K562 (cell line): Measurements from ENCODE around the gene BHLHE40. TPM values are rescaled to one million over a fixed set of nuclear protein-coding genes. Genes with fewer than 3 reads are reported as not detected.

Source experiments
- CCNT2 ChIP-seq: IDR thresholded peaks from 2 replicates; pipeline ENCODE4 v1.6.1; 2011; ENCODE audit warnings: borderline replicate concordance, low read depth, mild to moderate bottlenecking, moderate library complexity, mixed read lengths, low read length; ENCODE audit not compliant: insufficient read length; ENCODE audit errors: extremely low read depth
- COPS2 ChIP-seq: fragments of 450-650 bp; conservative IDR thresholded peaks from 2 replicates; pipeline ENCODE4 v1.6.1; 2016; ENCODE audit warnings: mild to moderate bottlenecking, moderate library complexity
- FIP1L1 ChIP-seq: fragments of 200-400 bp; formaldehyde crosslinking; IDR thresholded peaks from 2 replicates; pipeline ENCODE4 v1.6.1; 2018; ENCODE audit warnings: mild to moderate bottlenecking, low read depth, low read length; ENCODE audit not compliant: poor library complexity, severe bottlenecking
- JUN ChIP-seq, 2 experiments: sonication (generic) in 1 of 2; formaldehyde crosslinking in 1 of 2; IDR thresholded peaks; 2 replicates each; pipeline versions ENCODE4 v1.6.1 to v1.8.0; 2012 to 2022; ENCODE audit warnings: borderline replicate concordance in 2 of 2, mild to moderate bottlenecking in 2 of 2, improper control_type of control experiment in 1 of 2, low read depth in 1 of 2, low read length in 1 of 2, missing genetic modification reagents in 1 of 2
- KAT7 ChIP-seq: sonication (generic); formaldehyde crosslinking; IDR thresholded peaks from 2 replicates; pipeline ENCODE4 v1.8.0; 2022; ENCODE audit warnings: missing genetic modification reagents, mild to moderate bottlenecking, borderline replicate concordance
- KLF10 ChIP-seq: fragments of 250-450 bp; sonication (Bioruptor Pico); IDR thresholded peaks from 2 replicates; pipeline ENCODE4 v1.6.1; 2021; ENCODE audit warnings: matching md5 sums
- KLF13 ChIP-seq: fragments of 450-650 bp; IDR thresholded peaks from 2 replicates; pipeline ENCODE4 v1.6.1; 2016; ENCODE audit warnings: missing genetic modification characterization, low read depth, mild to moderate bottlenecking, missing compliant biosample characterization, moderate library complexity, borderline replicate concordance
- NBN ChIP-seq: fragments of 450-650 bp; IDR thresholded peaks from 2 replicates; pipeline ENCODE4 v1.6.1; 2016; ENCODE audit warnings: low read depth, mild to moderate bottlenecking
- NRF1 ChIP-seq, 2 experiments: fragments of 450-650 bp; IDR thresholded peaks in 1 of 2; conservative IDR thresholded peaks in 1 of 2; 2 replicates each; pipeline ENCODE4 v1.6.1; 2014; ENCODE audit warnings: mild to moderate bottlenecking in 2 of 2
- POLR2AphosphoS5 ChIP-seq: IDR thresholded peaks from 2 replicates; pipeline ENCODE4 v1.6.1; 2011; ENCODE audit warnings: mild to moderate bottlenecking, low read depth, low read length, moderate library complexity; ENCODE audit not compliant: control insufficient read depth, insufficient read depth
- RBM39 ChIP-seq: fragments of 200-400 bp; formaldehyde crosslinking; optimal IDR thresholded peaks from 2 replicates; pipeline ENCODE3; 2018; ENCODE audit warnings: low read depth, low read length
- SIN3A ChIP-seq, 2 experiments: fragments of 150-350 bp in 1 of 2; IDR thresholded peaks; 2 replicates each; pipeline ENCODE4 v1.6.1; 2011 to 2016; ENCODE audit warnings: borderline replicate concordance in 2 of 2, low read depth in 2 of 2, low read length in 2 of 2, mild to moderate bottlenecking in 2 of 2, moderate library complexity in 2 of 2; ENCODE audit not compliant: control insufficient read depth in 1 of 2
- TAF1 ChIP-seq: IDR thresholded peaks from 2 replicates; pipeline ENCODE4 v1.6.1; 2011; ENCODE audit warnings: mild to moderate bottlenecking, low read length, moderate library complexity; ENCODE audit not compliant: insufficient read depth, control insufficient read depth, severe bottlenecking; ENCODE audit errors: extremely low read depth
- TAF7 ChIP-seq: fragments of 450-650 bp; IDR thresholded peaks from 2 replicates; pipeline ENCODE4 v1.6.1; 2016; ENCODE audit warnings: missing genetic modification characterization, missing compliant biosample characterization
- TEAD4 ChIP-seq, 2 experiments: sonication (generic) in 1 of 2; formaldehyde crosslinking in 1 of 2; IDR thresholded peaks; 2 replicates each; pipeline versions ENCODE4 v1.6.1 to v1.8.0; 2012 to 2022; ENCODE audit warnings: borderline replicate concordance in 1 of 2, inconsistent platforms in 1 of 2, low read length in 1 of 2, mild to moderate bottlenecking in 1 of 2, missing genetic modification reagents in 1 of 2
- UBTF ChIP-seq, 2 experiments: IDR thresholded peaks; 2 replicates each; pipeline ENCODE4 v1.6.1; 2012; ENCODE audit warnings: improper control_type of control experiment in 2 of 2, low read depth in 2 of 2, low read length in 2 of 2, borderline replicate concordance in 1 of 2
- ZBTB17 ChIP-seq: fragments of 450-650 bp; formaldehyde crosslinking; IDR thresholded peaks from 2 replicates; pipeline ENCODE4 v1.4.0; 2020; ENCODE audit warnings: mild to moderate bottlenecking
- ZNF311 ChIP-seq: fragments of 250-450 bp; sonication (Bioruptor Pico); IDR thresholded peaks from 2 replicates; pipeline ENCODE4 v1.4.0; 2020; ENCODE audit warnings: mild to moderate bottlenecking, moderate library complexity
- ZNF561 ChIP-seq: fragments of 450-650 bp; formaldehyde crosslinking; conservative IDR thresholded peaks from 2 replicates; pipeline ENCODE4 v1.4.0; 2020; ENCODE audit warnings: mild to moderate bottlenecking, moderate library complexity
- polyA plus RNA-seq, 8 experiments: library from polyadenylated mRNA; depleted of rRNA in 4 of 8; stranded (reverse) in 5 of 8; unstranded in 3 of 8; fragments of >200 nt; fragmentation: Nextera tagmentation in 2 of 8; fragmentation: Illumina TruSeq in 1 of 8; extraction: Ambion mirVana in 2 of 8; extraction: Trizol in 1 of 8; gene quantifications; 2 replicates each; pipeline versions ENCODE4 v1.2.1 to v1.2.3, GENCODE V29; 2011 to 2014; ENCODE audit warnings: inconsistent platforms in 1 of 8, missing spikeins in 1 of 8
- total RNA-seq, 7 experiments: library from RNA; depleted of rRNA in 6 of 7; stranded (reverse); fragments of >200 nt in 6 of 7; fragmentation: Illumina TruSeq in 2 of 7; extraction: Trizol in 2 of 7; gene quantifications; 2 replicates each; pipeline versions ENCODE4 v1.2.1 to v1.2.3, GENCODE V29; 2011 to 2021; ENCODE audit warnings: low replicate concordance in 1 of 7
- TF ChIP-seq, protein P1 (sequence below): fragments of 450-650 bp; IDR thresholded peaks from 2 replicates; pipeline ENCODE4 v1.6.1; 2016; ENCODE audit warnings: borderline replicate concordance

The BHLHE40 gene
- total and polyA plus RNA-seq, 9 of the 15 experiments (the other 6 are each of a cell fraction or from before 2014, with no cell fraction given): 12.0 to 83.9 (median 31.4) TPM

DNA sequence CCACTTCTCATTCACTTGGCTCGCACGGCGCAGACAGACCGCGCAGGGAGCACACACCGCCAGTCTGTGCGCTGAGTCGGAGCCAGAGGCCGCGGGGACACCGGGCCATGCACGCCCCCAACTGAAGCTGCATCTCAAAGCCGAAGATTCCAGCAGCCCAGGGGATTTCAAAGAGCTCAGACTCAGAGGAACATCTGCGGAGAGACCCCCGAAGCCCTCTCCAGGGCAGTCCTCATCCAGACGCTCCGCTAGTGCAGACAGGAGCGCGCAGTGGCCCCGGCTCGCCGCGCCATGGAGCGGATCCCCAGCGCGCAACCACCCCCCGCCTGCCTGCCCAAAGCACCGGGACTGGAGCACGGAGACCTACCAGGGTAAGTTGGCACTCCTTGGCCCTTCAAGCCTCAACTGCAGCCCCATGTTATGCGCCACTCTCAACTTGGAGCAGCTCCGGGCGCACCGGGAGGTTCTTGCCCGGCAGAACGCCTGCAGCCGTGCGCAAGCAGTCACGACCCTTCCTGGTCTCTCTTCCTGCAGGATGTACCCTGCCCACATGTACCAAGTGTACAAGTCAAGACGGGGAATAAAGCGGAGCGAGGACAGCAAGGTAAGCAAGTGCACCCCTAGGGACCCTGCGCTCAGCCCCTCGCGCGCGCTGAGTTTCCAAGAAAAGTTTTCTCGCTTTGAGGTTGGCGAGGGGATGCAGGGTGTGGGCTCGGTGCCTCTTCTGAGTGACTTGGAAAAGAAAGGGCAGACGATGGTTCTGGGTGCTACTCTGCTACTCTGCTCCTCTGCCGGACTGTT, at the start of gene BHLHE40 (continued):
- TF ChIP-seq KLF13 (tag) (peak; percentile 17; the same call in 1 of the 2 replicates), COPS2 (no peak), ZBTB17 (peak; percentile 54), UBTF (IDR thresholded peaks at IDR 0.05; ENCODE audit: borderline replicate concordance in 1 of 2, low read depth in 2 of 2, low read length in 2 of 2) (peak; percentile 81 to 96; a peak in 3 of 4 replicates), POLR2AphosphoS5 (peak; percentile 92), JUN (IDR thresholded peaks at IDR 0.05; ENCODE audit: borderline replicate concordance, low read depth, low read length) (0 out of 2 replicates have a peak, but pooled peaks have one; percentile 11), JUN (CRISPR knock-in tag; IDR thresholded peaks at IDR 0.05; ENCODE audit: borderline replicate concordance) (peak; percentile 86), TAF7 (tag) (peak; percentile 72), TEAD4 (IDR thresholded peaks at IDR 0.05; ENCODE audit: low read length) (no peak), TEAD4 (CRISPR knock-in tag; IDR thresholded peaks at IDR 0.05; ENCODE audit: borderline replicate concordance) (no peak), RBM39 (no peak), NRF1 (conservative IDR thresholded peaks at IDR 0.05 in 1 of 2, IDR thresholded peaks at IDR 0.05 in 1 of 2) (peak; percentile 80 to 83), FIP1L1 (peak; percentile 18), SIN3A (IDR thresholded peaks at IDR 0.05; ENCODE audit: borderline replicate concordance in 2 of 2, control insufficient read depth in 1 of 2, low read depth in 2 of 2, low read length in 2 of 2) (0 out of 4 replicates have a peak, but pooled peaks of 1 of the 2 experiments have one; percentile 29), TAF1 (peak; percentile 95), NBN (0 out of 2 replicates have a peak, but pooled peaks have one; percentile 25), ZNF311 (no peak), KLF10 (CRISPR knock-in tag) (0 out of 2 replicates have a peak, but pooled peaks have one; percentile 20), KAT7 (peak; percentile 28; the same call in 1 of the 2 replicates), ZNF561 (CRISPR knock-in tag) (no peak), CCNT2 (peak; percentile 66)
- TF ChIP-seq, protein P1, sequence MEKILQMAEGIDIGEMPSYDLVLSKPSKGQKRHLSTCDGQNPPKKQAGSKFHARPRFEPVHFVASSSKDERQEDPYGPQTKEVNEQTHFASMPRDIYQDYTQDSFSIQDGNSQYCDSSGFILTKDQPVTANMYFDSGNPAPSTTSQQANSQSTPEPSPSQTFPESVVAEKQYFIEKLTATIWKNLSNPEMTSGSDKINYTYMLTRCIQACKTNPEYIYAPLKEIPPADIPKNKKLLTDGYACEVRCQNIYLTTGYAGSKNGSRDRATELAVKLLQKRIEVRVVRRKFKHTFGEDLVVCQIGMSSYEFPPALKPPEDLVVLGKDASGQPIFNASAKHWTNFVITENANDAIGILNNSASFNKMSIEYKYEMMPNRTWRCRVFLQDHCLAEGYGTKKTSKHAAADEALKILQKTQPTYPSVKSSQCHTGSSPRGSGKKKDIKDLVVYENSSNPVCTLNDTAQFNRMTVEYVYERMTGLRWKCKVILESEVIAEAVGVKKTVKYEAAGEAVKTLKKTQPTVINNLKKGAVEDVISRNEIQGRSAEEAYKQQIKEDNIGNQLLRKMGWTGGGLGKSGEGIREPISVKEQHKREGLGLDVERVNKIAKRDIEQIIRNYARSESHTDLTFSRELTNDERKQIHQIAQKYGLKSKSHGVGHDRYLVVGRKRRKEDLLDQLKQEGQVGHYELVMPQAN: peak; percentile 58; the same call in 1 of the 2 replicates
